Ascending aorta (tissue), 2 donors: Measurements from ENCODE around the gene BANP. TPM values are rescaled to one million over a fixed set of nuclear protein-coding genes. Genes with fewer than 3 reads are reported as not detected.
A peak's percentile ranks its signal among the peaks of the same experiment; 100 is the strongest.

Experiments used
- DNase-seq, 2 donors: peaks; one replicate each; pipeline ENCODE4 v3.0.0-alpha.2; 2019; ENCODE audit warnings: low spot score in 2 of 2
- H3K27ac ChIP-seq, 2 donors: fragments of 200-600 bp; sonication (generic); one replicate each; pipeline ENCODE4 v1.5.1; 2016 to 2017; ENCODE audit warnings: mild to moderate bottlenecking in 1 of 2
- H3K27me3 ChIP-seq: fragments of 200-600 bp; sonication (generic); one replicate; pipeline ENCODE4 v1.5.1; 2017
- H3K36me3 ChIP-seq, 2 donors: fragments of 200-600 bp; sonication (generic); one replicate each; pipeline ENCODE4 v1.5.1; 2016
- H3K4me1 ChIP-seq, 2 donors: fragments of 200-600 bp; sonication (generic); one replicate each; pipeline ENCODE4 v1.5.1; 2016 to 2017; ENCODE audit warnings: mild to moderate bottlenecking in 1 of 2
- H3K4me3 ChIP-seq, 2 donors: fragments of 200-600 bp; sonication (generic); one replicate each; pipeline ENCODE4 v1.5.1; 2016 to 2017; ENCODE audit warnings: mild to moderate bottlenecking in 1 of 2
- H3K9me3 ChIP-seq, 2 donors: fragments of 200-600 bp; sonication (generic); one replicate each; pipeline ENCODE4 v1.5.1; 2016
- intact Hi-C: fragments of 100-400 bp; cut with DNase I; formaldehyde crosslinking; loops from one replicate; pipeline ENCODE4 v1.15.1; 2023
- total RNA-seq: library from RNA; depleted of rRNA; stranded (reverse); fragments of >200 nt; gene quantifications from one replicate; pipeline ENCODE4 v1.1.0, GENCODE V29; 2016
- TF ChIP-seq, protein P1 (sequence below), 3 experiments: fragments of 200-600 bp in 2 of 3; fragments of 450-650 bp in 1 of 3; sonication (generic) in 2 of 3; IDR thresholded peaks; one replicate each; pipeline ENCODE4 v1.5.1; 2016 to 2019; ENCODE audit warnings: antibody characterized with exemption in 3 of 3, mild to moderate bottlenecking in 1 of 3, moderate library complexity in 1 of 3

Gene BANP
- total RNA-seq, 1 donor from 2014 or later: 23.4 TPM

DNA sequence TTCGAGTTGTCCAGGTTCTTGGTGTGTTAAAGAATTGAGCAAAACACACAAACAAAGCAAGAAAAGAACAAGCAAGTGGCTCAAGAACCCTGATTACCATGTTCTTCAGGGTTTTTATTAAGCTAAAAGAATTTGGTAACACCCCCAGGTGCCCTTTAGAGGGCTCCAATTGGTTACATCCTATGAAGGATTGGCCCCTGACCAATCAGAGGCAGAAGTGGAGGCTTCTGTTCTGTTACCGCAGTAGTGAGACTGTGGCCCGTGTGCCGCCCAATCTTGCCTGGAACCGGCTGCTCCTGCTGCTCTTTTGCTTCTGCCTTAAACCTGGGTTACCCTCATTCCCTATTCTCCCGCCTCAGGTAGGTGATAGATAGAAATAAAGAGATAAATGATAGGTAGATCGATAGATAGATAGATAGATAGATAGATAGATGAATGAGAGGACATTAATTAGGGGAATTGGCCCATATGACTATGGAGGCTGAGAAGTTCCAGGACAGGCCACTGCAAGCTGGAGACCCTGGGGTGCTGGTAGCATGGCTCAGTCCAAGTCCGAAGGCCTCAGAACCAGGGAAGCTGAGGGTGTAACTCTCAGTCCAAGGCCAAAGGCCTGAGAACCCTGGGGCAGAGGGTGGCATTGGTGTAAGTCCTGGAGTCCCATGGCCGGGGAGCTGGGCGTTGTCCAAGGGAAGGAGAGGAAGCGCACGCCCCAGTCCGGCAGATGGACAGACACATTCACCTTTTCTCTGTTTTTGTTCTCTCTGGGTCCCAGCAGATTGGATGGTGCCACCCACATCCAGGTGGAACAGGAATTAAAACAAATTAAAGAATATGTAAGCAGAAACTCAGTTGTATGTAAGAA lies 11.4 kb upstream of the BANP start:
- TF ChIP-seq, protein P1, sequence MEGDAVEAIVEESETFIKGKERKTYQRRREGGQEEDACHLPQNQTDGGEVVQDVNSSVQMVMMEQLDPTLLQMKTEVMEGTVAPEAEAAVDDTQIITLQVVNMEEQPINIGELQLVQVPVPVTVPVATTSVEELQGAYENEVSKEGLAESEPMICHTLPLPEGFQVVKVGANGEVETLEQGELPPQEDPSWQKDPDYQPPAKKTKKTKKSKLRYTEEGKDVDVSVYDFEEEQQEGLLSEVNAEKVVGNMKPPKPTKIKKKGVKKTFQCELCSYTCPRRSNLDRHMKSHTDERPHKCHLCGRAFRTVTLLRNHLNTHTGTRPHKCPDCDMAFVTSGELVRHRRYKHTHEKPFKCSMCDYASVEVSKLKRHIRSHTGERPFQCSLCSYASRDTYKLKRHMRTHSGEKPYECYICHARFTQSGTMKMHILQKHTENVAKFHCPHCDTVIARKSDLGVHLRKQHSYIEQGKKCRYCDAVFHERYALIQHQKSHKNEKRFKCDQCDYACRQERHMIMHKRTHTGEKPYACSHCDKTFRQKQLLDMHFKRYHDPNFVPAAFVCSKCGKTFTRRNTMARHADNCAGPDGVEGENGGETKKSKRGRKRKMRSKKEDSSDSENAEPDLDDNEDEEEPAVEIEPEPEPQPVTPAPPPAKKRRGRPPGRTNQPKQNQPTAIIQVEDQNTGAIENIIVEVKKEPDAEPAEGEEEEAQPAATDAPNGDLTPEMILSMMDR (IDR thresholded peaks at IDR 0.05): no peak
- intact Hi-C loops: no loop called here
- no peaks in the 10 kb centered on the region for H3K27me3 ChIP-seq
- DNase-seq: no peak
- no peak overlapping the region for H3K27ac ChIP-seq
- H3K9me3 ChIP-seq: no peaks in the 10 kb centered on the region
- no peaks in the 10 kb centered on the region for H3K4me1 ChIP-seq
- H3K4me3 ChIP-seq: no peak overlapping the region
- no peaks in the 10 kb centered on the region for H3K36me3 ChIP-seq

DNA sequence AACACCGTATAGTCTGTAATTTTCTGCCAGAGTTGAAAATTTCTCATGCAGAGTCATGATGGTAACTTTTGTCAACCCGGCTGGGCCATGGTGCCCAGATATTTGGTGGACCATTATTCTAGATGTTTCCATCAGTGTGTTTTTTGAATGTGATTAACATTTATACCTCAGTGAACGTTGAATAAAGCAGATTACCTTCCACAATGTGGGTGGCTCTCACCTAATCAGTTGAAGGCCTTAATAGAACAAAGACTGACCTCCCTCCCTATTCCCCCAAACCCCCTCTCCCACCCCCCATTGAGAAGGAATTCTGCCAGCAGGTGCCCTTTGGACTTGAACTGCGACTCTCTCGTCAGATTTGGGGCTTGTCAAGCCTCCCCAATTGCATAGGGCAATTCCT lies 8.6 kb upstream of the BANP start:
- Histone ChIP-seq H3K27me3 (no peaks in the 10 kb centered on the region), H3K9me3 (no peaks in the 10 kb centered on the region), H3K27ac (no peak overlapping the region), H3K4me1 (no peaks in the 10 kb centered on the region), H3K36me3 (no peaks in the 10 kb centered on the region), H3K4me3 (no peak overlapping the region)
- TF ChIP-seq, protein P1 (IDR thresholded peaks at IDR 0.05): no peak
- no peak for DNase-seq
- intact Hi-C loops: no loop called here

DNA sequence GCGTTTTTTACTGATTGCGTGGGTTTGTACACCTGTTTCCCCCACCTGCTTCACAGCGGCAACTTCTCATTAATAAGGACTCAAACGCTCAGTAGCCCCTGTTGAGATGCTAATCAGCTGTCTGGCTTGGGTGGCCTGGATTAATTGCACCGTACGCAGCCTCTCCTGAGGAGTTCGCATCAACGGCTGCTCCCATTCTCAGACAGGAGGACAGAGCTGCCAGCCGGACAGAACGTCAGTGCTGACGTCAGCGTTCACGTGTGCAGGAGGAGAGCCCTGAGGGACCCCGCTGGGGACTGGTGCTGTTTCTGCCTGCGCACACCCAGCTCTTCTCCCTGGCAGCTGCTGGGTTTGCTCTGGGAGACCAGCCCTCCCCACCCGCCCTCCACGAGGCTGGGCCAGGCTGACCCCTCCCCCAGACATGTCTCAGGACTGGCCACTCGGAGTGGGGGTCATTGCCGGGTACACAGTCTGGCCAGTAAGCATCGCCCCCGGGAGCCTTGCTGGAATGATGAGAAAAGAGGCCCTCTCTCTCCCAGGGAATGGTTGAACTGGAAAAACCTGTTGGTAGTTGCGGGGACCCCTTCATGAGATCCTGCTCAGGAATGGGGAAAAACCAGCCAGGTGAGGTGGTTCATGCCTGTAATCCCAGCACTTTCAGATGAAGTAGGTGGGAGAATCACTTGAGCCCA lies 5.7 kb upstream of the BANP start:
- intact Hi-C loops: no loop called here
- H3K4me3 ChIP-seq: peak overlapping the region; percentile 34 to 41
- H3K27me3 ChIP-seq: no peaks in the 10 kb centered on the region
- H3K9me3 ChIP-seq: no peaks in the 10 kb centered on the region
- H3K36me3 ChIP-seq: no peaks in the 10 kb centered on the region
- no peaks in the 10 kb centered on the region for H3K4me1 ChIP-seq
- DNase-seq: peak in 1 of 2 donors; percentile 79
- H3K27ac ChIP-seq: no peak overlapping the region
- TF ChIP-seq, protein P1 (IDR thresholded peaks at IDR 0.05): no peak

DNA sequence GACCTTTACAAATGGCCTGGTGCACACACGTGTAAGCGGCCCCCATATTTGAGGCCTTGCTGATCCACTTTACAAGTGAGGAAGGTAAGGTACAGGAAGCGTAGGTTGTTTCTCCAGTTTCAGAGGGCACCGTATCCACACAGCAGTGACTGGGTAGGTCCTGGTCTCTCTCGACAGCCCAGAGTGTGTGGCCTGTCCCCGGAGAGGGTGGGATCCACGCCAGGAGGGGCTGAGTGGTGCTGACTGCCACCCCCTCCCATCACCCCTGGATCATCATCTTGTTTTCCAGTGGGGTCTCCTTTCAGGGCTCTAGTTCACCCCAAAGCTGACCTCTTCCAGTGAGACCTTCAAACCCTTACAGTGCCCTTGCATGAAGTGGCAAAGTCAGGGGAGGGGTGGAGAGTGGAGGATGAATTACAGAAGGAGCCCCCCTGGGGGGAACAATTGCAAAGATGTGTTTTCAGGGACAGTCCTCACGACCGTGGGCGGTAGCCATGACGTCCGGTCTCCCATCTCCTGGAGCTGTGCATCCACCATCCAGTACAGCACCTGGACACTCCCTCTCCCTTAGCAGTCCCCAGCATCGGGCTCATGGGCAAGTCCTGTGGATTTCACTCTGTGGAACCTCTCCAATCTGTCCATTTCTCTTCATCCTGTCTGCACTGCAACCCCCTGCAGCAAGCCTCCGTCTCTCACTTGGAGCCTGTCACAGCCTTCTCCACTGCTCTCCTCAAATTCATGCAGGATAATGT lies 4.5 kb upstream of the BANP start:
- intact Hi-C loops: no loop called here
- Histone ChIP-seq H3K4me3 (no peak overlapping the region), H3K27ac (no peak overlapping the region), H3K27me3 (no peaks in the 10 kb centered on the region), H3K4me1 (no peaks in the 10 kb centered on the region), H3K9me3 (no peaks in the 10 kb centered on the region), H3K36me3 (no peaks in the 10 kb centered on the region)
- no peak for DNase-seq
- TF ChIP-seq, protein P1 (IDR thresholded peaks at IDR 0.05): no peak

DNA sequence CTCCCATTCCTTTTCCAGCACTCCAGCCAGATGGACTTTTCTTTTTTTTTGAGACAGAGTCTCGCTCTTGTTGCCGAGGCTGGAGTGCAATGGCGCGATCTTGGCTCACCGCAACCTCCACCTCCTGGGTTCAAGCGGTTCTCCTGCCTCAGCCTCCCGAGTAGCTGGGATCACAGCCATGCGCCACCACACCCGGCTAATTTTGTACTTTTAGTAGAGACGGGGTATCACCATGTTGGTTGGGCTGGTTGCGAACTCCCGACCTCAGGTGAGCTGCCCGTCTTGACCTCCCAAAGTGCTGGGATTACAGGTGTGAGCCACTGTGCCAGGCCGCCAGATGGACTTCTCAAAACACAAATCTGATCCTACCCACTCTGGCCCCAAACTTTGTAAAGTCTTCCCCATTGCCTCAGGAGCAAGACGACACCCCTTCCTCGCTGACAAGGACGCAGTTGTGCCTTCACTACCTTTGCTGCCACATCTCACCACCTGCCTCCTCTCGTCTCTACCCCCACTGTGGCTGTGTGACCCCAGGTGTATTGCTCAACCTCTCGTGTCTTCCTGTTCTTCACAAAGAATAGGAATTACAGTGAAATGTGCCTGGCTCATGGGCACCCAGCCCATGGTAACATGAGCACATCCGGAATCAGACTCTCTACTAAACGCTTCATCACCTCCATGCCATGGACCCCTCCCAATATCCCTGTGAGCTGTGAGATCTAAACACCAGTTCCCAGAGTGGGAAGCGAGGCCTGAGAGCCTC lies 3.7 kb upstream of the BANP start:
- H3K27ac ChIP-seq: no peak overlapping the region
- TF ChIP-seq, protein P1 (IDR thresholded peaks at IDR 0.05): no peak
- no peaks in the 10 kb centered on the region for H3K27me3 ChIP-seq
- no peak overlapping the region for H3K4me3 ChIP-seq
- intact Hi-C loops: no loop called here
- DNase-seq: no peak
- peaks cover 0 to 4% of the 10 kb centered on the region in 2 donors for H3K4me1 ChIP-seq
- H3K9me3 ChIP-seq: no peaks in the 10 kb centered on the region
- no peaks in the 10 kb centered on the region for H3K36me3 ChIP-seq
